Stimulated activated CD8-positive, alpha-beta memory T cell treated with anti-CD3 and anti-CD28 coated beads, Interleukin-4, amount 100 ng/mL, for 24 hours (primary cell): ENCODE data around the gene ACTR8.

Experiments used
- DNase-seq: peaks from one replicate; pipeline ENCODE4 v3.0.0-alpha.2; 2020; ENCODE audit warnings: low read depth

ACTR8 gene

GRCh38 chr3:53835257-53835656 lies 46.7 kb downstream of the ACTR8 start:
- DNase-seq = no peak

GRCh38 chr3:53834429-53835095 lies 47.4 kb downstream of the ACTR8 start:
- no peak for DNase-seq

- DNase-seq = no peak
Measured at GRCh38 chr3:53833700-53834099, 48.3 kb downstream of the ACTR8 start.

- no peak for DNase-seq
Measured at GRCh38 chr3:53833053-53833645, 48.8 kb downstream of the ACTR8 start.

- no peak for DNase-seq
Measured at GRCh38 chr3:53830944-53831343, 51.0 kb downstream of the ACTR8 start.

- no peak for DNase-seq
Measured at GRCh38 chr3:53829605-53830004, 52.3 kb downstream of the ACTR8 start.

- no peak for DNase-seq
Measured at GRCh38 chr3:53828581-53828980, 53.4 kb downstream of the ACTR8 start.

- no peak for DNase-seq
Measured at GRCh38 chr3:53826048-53826447, 55.9 kb downstream of the ACTR8 start.

- DNase-seq = no peak
Measured at GRCh38 chr3:53824795-53825194, 57.2 kb downstream of the ACTR8 start.

- DNase-seq = no peak
Measured at GRCh38 chr3:53823956-53824657, 57.8 kb downstream of the ACTR8 start.

- DNase-seq = no peak
Measured at GRCh38 chr3:53823026-53823955, 58.7 kb downstream of the ACTR8 start.

- no peak for DNase-seq
Measured at GRCh38 chr3:53822331-53822741, 59.6 kb downstream of the ACTR8 start.

GRCh38 chr3:53821631-53822121 lies 60.3 kb downstream of the ACTR8 start:
- DNase-seq = no peak

- no peak for DNase-seq
Measured at GRCh38 chr3:53820756-53821580, 61.0 kb downstream of the ACTR8 start.

GRCh38 chr3:53820084-53820483 lies 61.9 kb downstream of the ACTR8 start:
- DNase-seq = no peak

GRCh38 chr3:53819163-53819868 lies 62.6 kb downstream of the ACTR8 start:
- no peak for DNase-seq

- DNase-seq = no peak
Measured at GRCh38 chr3:53818221-53819162, 63.5 kb downstream of the ACTR8 start.

- no peak for DNase-seq
Measured at GRCh38 chr3:53817809-53818208, 64.1 kb downstream of the ACTR8 start.

- no peak for DNase-seq
Measured at GRCh38 chr3:53817211-53817610, 64.7 kb downstream of the ACTR8 start.
